HG03280 (cell line): Measurements from ENCODE around the gene GNLY.
"Not testable (repeated sequence)": the region's sequence is repeated elsewhere in the genome, so short reads cannot be mapped to it uniquely, and the experiment has no call there.

ENCODE experiments used
- ATAC-seq: cut with Tn5 transposase; IDR thresholded peaks from one replicate; pipeline ENCODE4 v1.9.1; 2021; ENCODE audit warnings: mild to moderate bottlenecking, moderate library complexity; ENCODE audit not compliant: unreplicated experiment

Gene GNLY

GRCh38 chr2:85663594-85664565 is 30.3 kb upstream of the GNLY start:
- ATAC-seq, result no peak

- ATAC-seq, result no peak
These were observed 28.8 kb upstream of the GNLY start for GRCh38 chr2:85665264-85665937.

GRCh38 chr2:85666016-85666415 is 28.1 kb upstream of the GNLY start:
- no peak for ATAC-seq

GRCh38 chr2:85666435-85667316 is 27.5 kb upstream of the GNLY start:
- no peak for ATAC-seq

- ATAC-seq, result no peak
These were observed 26.6 kb upstream of the GNLY start for GRCh38 chr2:85667561-85668008.

- ATAC-seq, result no peak
These were observed 25.9 kb upstream of the GNLY start, which contains the start of gene SFTPB for GRCh38 chr2:85668009-85668856. SFTPB (minus strand) TSS chr2:85668199; CDS start chr2:85668183, 16 bp downstream.

- no peak for ATAC-seq
These were observed 25.4 kb upstream of the GNLY start for GRCh38 chr2:85668857-85669142.

- ATAC-seq, result peak; percentile 57
These were observed 24.6 kb upstream of the GNLY start for GRCh38 chr2:85669549-85669948.

GRCh38 chr2:85670416-85670815 is 23.7 kb upstream of the GNLY start:
- not testable (repeated sequence) for ATAC-seq

- ATAC-seq, result no peak
These were observed 21.7 kb upstream of the GNLY start for GRCh38 chr2:85672456-85672855.

- ATAC-seq, result no peak
These were observed 20.3 kb upstream of the GNLY start for GRCh38 chr2:85673716-85674375.

GRCh38 chr2:85674417-85674816 is 19.7 kb upstream of the GNLY start:
- ATAC-seq, result no peak

- no peak for ATAC-seq
These were observed 18.7 kb upstream of the GNLY start for GRCh38 chr2:85675427-85675826.

GRCh38 chr2:85675866-85676548 is 18.2 kb upstream of the GNLY start:
- ATAC-seq, result no peak

- ATAC-seq, result no peak
These were observed 15.8 kb upstream of the GNLY start for GRCh38 chr2:85678377-85678776.

- ATAC-seq, result peak; percentile 87
These were observed 15.1 kb upstream of the GNLY start for GRCh38 chr2:85678794-85679672.

GRCh38 chr2:85680707-85681371 is 13.3 kb upstream of the GNLY start:
- no peak for ATAC-seq

GRCh38 chr2:85681372-85681763 is 12.8 kb upstream of the GNLY start:
- ATAC-seq, result no peak
